HepG2 (cell line): ENCODE data around the gene CBLN3. TPM values are rescaled to one million over a fixed set of nuclear protein-coding genes. Genes with fewer than 3 reads are reported as not detected.

ENCODE experiments used
- ADNP ChIP-seq: sonication (generic); formaldehyde crosslinking; IDR thresholded peaks from 2 replicates; pipeline ENCODE4 v1.4.0; 2020; ENCODE audit warnings: missing genetic modification reagents
- BRCA1 ChIP-seq: sonication (generic); formaldehyde crosslinking; IDR thresholded peaks from 2 replicates; pipeline ENCODE4 v1.4.0; 2020; ENCODE audit warnings: missing genetic modification reagents
- HOXA7 ChIP-seq: sonication (generic); formaldehyde crosslinking; IDR thresholded peaks from 2 replicates; pipeline ENCODE4 v1.8.1; 2022; ENCODE audit warnings: mild to moderate bottlenecking, missing genetic modification reagents, moderate library complexity
- MEIS2 ChIP-seq: sonication (generic); formaldehyde crosslinking; IDR thresholded peaks from 2 replicates; pipeline ENCODE4 v1.9.0; 2021; ENCODE audit warnings: mild to moderate bottlenecking, missing genetic modification reagents
- MIER3 ChIP-seq: IDR thresholded peaks from 2 replicates; pipeline ENCODE4 v1.6.1; 2016; ENCODE audit warnings: missing compliant biosample characterization, borderline replicate concordance
- MTF2 ChIP-seq: sonication (generic); formaldehyde crosslinking; IDR thresholded peaks from 2 replicates; pipeline ENCODE4 v1.5.0; 2020; ENCODE audit warnings: missing genetic modification reagents, borderline replicate concordance
- MXD1 ChIP-seq: sonication (generic); formaldehyde crosslinking; IDR thresholded peaks from 2 replicates; pipeline ENCODE4 v1.4.0; 2020; ENCODE audit warnings: mild to moderate bottlenecking, missing genetic modification reagents
- MXD4 ChIP-seq: IDR thresholded peaks from 2 replicates; pipeline ENCODE4 v1.6.1; 2016; ENCODE audit warnings: mild to moderate bottlenecking, missing biosample characterization, missing genetic modification reagents
- NFKBIZ ChIP-seq: IDR thresholded peaks from 2 replicates; pipeline ENCODE4 v1.6.1; 2018; ENCODE audit warnings: missing genetic modification reagents, missing compliant biosample characterization
- PAX8 ChIP-seq: sonication (generic); formaldehyde crosslinking; IDR thresholded peaks from 2 replicates; pipeline ENCODE4 v1.8.0; 2022; ENCODE audit warnings: mild to moderate bottlenecking, missing genetic modification reagents, borderline replicate concordance
- RELA ChIP-seq: sonication (generic); formaldehyde crosslinking; IDR thresholded peaks from 2 replicates; pipeline ENCODE4 v1.4.0; 2020; ENCODE audit warnings: missing genetic modification reagents
- RFX5 ChIP-seq: IDR thresholded peaks from 2 replicates; pipeline ENCODE4 v1.6.1; 2011; ENCODE audit warnings: low read depth, low read length, improper control_type of control experiment
- XBP1 ChIP-seq: sonication (generic); formaldehyde crosslinking; IDR thresholded peaks from 2 replicates; pipeline ENCODE4 v1.5.0; 2020; ENCODE audit warnings: missing genetic modification reagents
- ZMYM2 ChIP-seq: sonication (generic); formaldehyde crosslinking; IDR thresholded peaks from 2 replicates; pipeline ENCODE4 v1.8.0; 2022; ENCODE audit warnings: mild to moderate bottlenecking, missing genetic modification reagents
- ZNF136 ChIP-seq: sonication (generic); formaldehyde crosslinking; IDR thresholded peaks from 2 replicates; pipeline ENCODE4 v1.8.1; 2022; ENCODE audit warnings: low read depth, mild to moderate bottlenecking, moderate library complexity, missing genetic modification reagents
- ZNF235 ChIP-seq: sonication (generic); formaldehyde crosslinking; IDR thresholded peaks from 2 replicates; pipeline ENCODE4 v1.8.1; 2023; ENCODE audit warnings: mild to moderate bottlenecking, missing genetic modification reagents, borderline replicate concordance
- ZNF24 ChIP-seq: fragments of 450-650 bp; IDR thresholded peaks from 2 replicates; pipeline ENCODE4 v1.6.1; 2017; ENCODE audit warnings: antibody characterized with exemption, mild to moderate bottlenecking
- ZNF501 ChIP-seq: sonication (generic); formaldehyde crosslinking; IDR thresholded peaks from 2 replicates; pipeline ENCODE4 v1.5.1; 2020; ENCODE audit warnings: mild to moderate bottlenecking, moderate library complexity, missing genetic modification reagents
- ZNF503 ChIP-seq: sonication (generic); formaldehyde crosslinking; IDR thresholded peaks from 2 replicates; pipeline ENCODE4 v1.4.0; 2020; ENCODE audit warnings: missing genetic modification reagents
- ZNF639 ChIP-seq: conservative IDR thresholded peaks from 2 replicates; pipeline ENCODE4 v1.6.1; 2018; ENCODE audit warnings: missing genetic modification reagents
- polyA plus RNA-seq, 8 experiments: library from polyadenylated mRNA; depleted of rRNA in 3 of 8; stranded (reverse) in 7 of 8; unstranded in 1 of 8; fragments of >200 nt; fragmentation: Illumina TruSeq in 4 of 8; extraction: Trizol in 4 of 8; gene quantifications; 2 replicates each; pipeline versions ENCODE4 v1.2.1 to v1.2.3, GENCODE V29; 2011 to 2016; ENCODE audit warnings: low read depth in 4 of 8, missing spikeins in 1 of 8, mixed read lengths in 1 of 8; ENCODE audit not compliant: insufficient read depth in 1 of 8
- total RNA-seq, 5 experiments: library from RNA; depleted of rRNA; stranded (reverse); fragments of >200 nt; fragmentation: Illumina TruSeq; extraction: Trizol; gene quantifications; 2 replicates each; pipeline ENCODE4 v1.2.3, GENCODE V29; 2016; ENCODE audit warnings: low read depth in 1 of 5
- TF ChIP-seq, protein P1 (sequence below): sonication (generic); formaldehyde crosslinking; IDR thresholded peaks from 2 replicates; pipeline ENCODE4 v1.9.0; 2021; ENCODE audit warnings: missing genetic modification reagents, mild to moderate bottlenecking, borderline replicate concordance
- TF ChIP-seq, protein P2 (sequence below): sonication (generic); formaldehyde crosslinking; IDR thresholded peaks from 2 replicates; pipeline ENCODE4 v1.4.0; 2020; ENCODE audit warnings: missing genetic modification reagents, borderline replicate concordance
- TF ChIP-seq, protein P3 (sequence below): IDR thresholded peaks from 2 replicates; pipeline ENCODE4 v1.6.1; 2016; ENCODE audit warnings: control low read depth

The CBLN3 gene
- total and polyA plus RNA-seq, 2 of the 13 experiments (the other 11 are each of a cell fraction or from before 2014, with no cell fraction given) = 0.66 to 0.98 TPM

GRCh38 chr14:24429395-24430142 is at the start of gene CBLN3, which contains the start of gene KHNYN (continued):
- TF ChIP-seq ZMYM2 (CRISPR knock-in tag) (0 out of 2 replicates have a peak, but pooled peaks have one; percentile 68), ADNP (CRISPR knock-in tag) (no peak), RFX5 (no peak), ZNF501 (CRISPR knock-in tag) (no peak), ZNF503 (0 out of 2 replicates have a peak, but pooled peaks have one; percentile 29), MEIS2 (peak; percentile 85; the same call in 1 of the 2 replicates), ZNF24 (no peak), ZNF235 (CRISPR knock-in tag) (peak; percentile 98; the same call in 1 of the 2 replicates), RELA (CRISPR knock-in tag) (peak; percentile 58; the same call in 1 of the 2 replicates), HOXA7 (CRISPR knock-in tag) (no peak; the same call in 1 of the 2 replicates), BRCA1 (CRISPR knock-in tag) (no peak), ZNF639 (CRISPR knock-in tag) (peak; percentile 85), MIER3 (CRISPR knock-in tag) (peak; percentile 83; the same call in 1 of the 2 replicates), NFKBIZ (CRISPR knock-in tag) (peak; percentile 95), XBP1 (CRISPR knock-in tag) (no peak), MXD1 (CRISPR knock-in tag) (peak; percentile 93), MXD4 (CRISPR knock-in tag) (peak; percentile 92), MTF2 (CRISPR knock-in tag) (peak; percentile 8; the same call in 1 of the 2 replicates), PAX8 (CRISPR knock-in tag) (peak; percentile 52; the same call in 1 of the 2 replicates), ZNF136 (CRISPR knock-in tag) (peak; percentile 91; the same call in 1 of the 2 replicates)
- TF ChIP-seq, protein P1, sequence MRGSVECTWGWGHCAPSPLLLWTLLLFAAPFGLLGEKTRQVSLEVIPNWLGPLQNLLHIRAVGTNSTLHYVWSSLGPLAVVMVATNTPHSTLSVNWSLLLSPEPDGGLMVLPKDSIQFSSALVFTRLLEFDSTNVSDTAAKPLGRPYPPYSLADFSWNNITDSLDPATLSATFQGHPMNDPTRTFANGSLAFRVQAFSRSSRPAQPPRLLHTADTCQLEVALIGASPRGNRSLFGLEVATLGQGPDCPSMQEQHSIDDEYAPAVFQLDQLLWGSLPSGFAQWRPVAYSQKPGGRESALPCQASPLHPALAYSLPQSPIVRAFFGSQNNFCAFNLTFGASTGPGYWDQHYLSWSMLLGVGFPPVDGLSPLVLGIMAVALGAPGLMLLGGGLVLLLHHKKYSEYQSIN (CRISPR knock-in tag) = no peak
- TF ChIP-seq, protein P2, sequence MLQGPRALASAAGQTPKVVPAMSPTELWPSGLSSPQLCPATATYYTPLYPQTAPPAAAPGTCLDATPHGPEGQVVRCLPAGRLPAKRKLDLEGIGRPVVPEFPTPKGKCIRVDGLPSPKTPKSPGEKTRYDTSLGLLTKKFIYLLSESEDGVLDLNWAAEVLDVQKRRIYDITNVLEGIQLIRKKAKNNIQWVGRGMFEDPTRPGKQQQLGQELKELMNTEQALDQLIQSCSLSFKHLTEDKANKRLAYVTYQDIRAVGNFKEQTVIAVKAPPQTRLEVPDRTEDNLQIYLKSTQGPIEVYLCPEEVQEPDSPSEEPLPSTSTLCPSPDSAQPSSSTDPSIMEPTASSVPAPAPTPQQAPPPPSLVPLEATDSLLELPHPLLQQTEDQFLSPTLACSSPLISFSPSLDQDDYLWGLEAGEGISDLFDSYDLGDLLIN (CRISPR knock-in tag) = no peak
- TF ChIP-seq, protein P3, sequence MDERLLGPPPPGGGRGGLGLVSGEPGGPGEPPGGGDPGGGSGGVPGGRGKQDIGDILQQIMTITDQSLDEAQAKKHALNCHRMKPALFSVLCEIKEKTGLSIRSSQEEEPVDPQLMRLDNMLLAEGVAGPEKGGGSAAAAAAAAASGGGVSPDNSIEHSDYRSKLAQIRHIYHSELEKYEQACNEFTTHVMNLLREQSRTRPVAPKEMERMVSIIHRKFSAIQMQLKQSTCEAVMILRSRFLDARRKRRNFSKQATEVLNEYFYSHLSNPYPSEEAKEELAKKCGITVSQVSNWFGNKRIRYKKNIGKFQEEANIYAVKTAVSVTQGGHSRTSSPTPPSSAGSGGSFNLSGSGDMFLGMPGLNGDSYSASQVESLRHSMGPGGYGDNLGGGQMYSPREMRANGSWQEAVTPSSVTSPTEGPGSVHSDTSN (CRISPR knock-in tag) = no peak
